HG02623 (cell line): ENCODE measurements around the gene STX8.
"Not testable (repeated sequence)": the region's sequence is repeated elsewhere in the genome, so short reads cannot be mapped to it uniquely, and the experiment has no call there.

Source experiments
- ATAC-seq: cut with Tn5 transposase; IDR thresholded peaks from one replicate; pipeline ENCODE4 v1.9.1; 2021; ENCODE audit warnings: moderate library complexity; ENCODE audit not compliant: unreplicated experiment

The STX8 gene

DNA sequence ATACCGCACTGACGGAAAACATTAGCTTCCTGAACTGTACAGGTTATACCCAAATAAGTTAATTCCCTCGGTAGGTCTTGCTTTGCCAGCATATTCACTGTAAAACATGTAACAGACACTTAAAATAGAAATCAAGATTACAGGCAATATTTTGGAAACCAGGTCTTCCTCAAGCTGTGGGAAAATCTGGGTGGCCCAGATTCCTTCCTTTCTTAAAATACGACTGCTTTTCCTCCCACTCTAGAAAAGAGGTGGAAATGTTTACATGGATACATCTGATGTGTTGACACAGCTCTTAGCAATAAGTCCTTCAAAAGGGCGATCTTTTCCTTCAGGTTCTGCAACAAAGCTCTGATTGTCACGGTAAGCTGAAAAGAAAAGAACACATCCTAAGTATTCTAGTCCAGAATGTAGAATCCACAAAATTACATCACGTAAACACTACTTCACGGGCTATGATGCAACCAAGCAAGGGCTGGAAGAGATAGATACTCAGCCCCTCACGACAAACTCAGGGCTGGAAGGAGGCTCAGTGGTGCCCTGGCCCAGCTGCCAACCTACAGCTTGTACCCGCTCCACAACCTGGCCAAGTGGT, 18.4 kb downstream of the STX8 start:
- no peak for ATAC-seq

DNA sequence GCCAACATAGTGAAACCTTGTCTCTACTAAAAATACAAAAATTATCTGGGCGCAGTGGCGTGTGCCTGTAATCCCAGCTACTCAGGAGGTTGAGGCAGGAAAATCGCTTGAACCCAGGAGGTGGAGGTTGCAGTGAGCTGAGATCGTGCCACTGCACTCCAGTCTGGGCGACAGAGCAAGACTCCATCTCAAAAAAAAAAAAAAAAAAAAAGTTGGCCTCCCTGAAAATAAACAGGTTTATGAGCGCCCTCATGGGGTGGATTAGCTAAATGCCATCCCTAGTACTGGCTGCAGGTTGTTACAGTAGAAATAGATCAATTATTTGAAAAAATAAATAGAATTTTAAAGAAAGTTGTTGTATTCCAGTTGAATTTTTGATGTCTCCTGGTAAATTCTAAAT, 20.9 kb downstream of the STX8 start:
- ATAC-seq: not testable (repeated sequence)

DNA sequence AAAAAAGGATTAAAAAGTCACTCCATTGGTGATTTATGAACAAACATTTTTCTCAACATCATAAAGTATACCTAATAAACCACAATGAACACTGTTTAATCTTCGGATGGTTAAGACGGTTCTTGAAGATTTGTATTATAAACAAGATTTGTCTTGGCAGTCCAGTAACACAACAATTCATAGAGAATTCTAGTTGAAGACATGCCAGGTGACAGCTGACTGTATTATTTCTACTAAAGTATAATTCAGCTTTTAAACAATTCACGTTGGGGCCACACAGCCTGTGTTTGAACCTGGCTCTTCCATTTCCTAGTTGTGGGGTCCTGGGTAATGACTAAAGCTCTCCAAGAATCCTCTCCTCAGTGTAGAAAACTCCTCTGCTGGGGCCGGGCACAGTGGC, 22.0 kb downstream of the STX8 start:
- no peak for ATAC-seq

DNA sequence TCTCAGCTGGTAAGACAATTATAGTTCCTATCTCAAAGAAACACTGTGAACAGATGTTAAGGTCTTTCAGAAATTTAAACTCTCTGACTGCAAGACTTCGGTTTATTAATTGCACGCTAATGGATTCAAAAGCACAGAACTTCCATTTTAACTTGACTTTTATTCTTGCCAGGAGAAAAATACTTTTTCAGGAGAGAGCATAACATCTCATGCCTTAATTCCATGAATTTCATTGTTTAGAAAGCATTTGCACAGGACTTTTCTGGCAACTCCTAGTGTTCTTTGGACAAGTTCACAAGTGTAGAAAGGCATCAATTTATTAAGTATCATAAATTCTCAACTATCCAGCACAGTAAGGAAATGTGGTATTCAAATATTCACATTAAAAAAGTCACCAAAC, 22.4 kb downstream of the STX8 start:
- no peak for ATAC-seq

DNA sequence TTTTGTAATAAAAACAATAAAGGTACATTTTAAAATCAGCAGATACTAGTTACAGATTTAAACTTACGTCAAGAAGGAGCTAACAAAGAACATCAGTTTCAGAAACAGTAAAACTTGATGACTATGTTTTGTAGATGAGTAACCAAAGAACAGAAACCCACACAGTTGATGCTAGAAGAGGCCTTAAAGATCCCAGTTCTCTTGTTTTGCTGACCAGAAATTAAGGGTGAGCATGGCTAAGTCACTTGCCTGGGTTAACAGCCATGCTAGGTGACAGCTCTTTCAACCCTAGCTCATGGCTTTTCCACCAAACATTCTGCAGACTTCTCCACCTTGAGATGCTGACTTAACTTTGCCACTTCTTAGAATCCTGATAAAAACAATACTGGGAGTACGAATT, 26.4 kb downstream of the STX8 start:
- no peak for ATAC-seq

DNA sequence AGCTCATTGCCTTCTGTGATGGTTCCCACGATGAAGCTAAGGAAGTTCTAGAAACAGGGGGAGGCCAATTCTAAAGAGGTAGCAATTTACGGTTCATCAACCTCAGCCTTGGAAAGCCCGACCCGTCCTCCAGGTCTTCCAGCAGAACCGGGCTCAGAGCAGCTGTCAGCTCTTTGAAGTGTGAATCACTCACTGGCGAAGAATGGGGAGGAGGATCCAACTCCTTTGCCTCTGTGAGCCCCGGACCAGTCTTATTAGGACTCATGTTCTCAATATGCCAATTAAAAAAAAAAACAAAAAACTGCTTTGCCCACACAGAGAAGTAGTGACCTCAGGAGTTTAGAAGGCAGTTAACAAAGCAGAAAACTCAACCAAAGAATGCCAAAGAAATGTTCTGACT, 31.4 kb downstream of the STX8 start:
- ATAC-seq: no peak

DNA sequence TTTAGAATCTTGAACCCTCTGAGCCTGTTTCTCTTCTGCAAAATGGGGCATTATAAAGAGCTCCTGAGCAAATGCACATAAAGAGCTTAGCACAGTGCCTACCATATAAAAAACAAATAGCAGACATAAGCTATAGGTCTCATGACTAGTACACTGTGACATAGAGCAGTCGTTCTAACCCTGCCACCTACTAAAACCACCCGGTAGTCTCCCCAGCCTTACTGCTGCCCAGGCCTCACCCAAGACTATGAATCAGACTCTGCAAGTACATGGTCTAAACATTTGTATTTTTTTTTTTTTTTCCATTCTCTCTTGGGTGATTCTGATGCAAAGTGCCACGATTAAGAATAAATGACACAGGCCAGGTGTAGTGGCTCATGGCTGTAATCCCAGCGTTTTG, 33.9 kb downstream of the STX8 start:
- no peak for ATAC-seq

DNA sequence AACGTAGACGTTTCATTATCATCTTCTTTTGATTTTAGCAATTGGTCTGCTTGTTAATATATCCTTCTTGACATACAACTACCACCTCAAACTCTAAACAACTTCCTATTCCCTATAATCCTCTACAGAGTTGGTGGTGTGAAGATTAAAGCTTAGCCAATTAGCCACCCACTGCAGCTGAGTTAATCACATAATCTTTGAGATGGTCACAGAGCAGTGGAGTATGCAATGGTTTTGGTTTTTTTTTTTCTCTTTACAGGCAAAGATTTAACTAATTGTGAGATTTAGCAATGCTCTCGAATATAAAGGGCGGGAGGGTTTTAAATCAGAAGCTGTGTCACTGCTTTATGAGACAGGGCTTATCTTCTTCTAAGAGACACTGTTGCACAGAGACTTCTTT, 37.0 kb downstream of the STX8 start:
- no peak for ATAC-seq

DNA sequence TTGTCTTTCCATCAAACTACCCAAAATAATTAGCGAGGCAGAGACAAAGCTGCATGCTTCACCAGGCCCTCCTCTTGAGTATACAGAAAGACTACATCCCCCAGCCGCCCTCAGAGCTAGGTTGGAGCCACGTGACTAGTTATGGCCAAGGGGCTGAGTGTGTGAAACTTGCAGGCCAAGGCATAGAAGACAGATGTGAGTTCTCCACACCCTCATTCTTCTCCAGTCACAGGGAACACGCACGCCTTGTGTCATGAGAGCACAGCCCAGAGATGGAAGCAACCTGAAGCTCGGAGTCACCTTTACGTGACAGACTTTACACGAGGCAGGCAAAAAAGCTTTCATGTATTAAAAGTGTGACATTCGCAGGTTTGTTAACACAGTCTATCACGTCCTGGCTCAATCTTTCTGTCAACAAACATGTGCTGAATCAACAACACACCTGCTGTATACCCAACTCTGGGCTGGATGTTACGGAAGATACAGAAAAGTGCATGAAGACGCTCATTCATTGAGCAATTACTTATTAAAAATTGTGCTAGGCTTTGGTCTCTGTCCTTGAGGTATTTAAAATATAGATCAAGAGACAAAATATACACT, 38.3 kb downstream of the STX8 start:
- no peak for ATAC-seq

DNA sequence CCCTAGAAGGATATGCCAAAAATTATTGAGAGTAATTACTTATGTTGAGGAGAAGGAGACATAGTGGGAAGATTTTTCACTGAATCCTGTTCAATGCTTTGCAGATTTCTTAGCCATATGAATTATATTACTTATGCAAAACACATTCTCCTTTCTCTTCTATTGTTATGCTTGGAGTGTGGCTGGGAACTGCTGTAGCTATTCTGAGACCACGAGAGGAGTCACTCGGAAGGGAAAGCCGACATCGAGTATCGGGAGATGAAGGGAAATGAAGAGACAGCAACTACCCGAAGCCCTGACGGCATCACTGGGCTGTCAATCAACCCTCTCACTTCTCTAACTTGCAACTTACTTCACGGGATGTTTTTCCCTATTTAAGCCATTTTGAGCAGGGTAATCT, 39.6 kb downstream of the STX8 start:
- ATAC-seq: no peak

DNA sequence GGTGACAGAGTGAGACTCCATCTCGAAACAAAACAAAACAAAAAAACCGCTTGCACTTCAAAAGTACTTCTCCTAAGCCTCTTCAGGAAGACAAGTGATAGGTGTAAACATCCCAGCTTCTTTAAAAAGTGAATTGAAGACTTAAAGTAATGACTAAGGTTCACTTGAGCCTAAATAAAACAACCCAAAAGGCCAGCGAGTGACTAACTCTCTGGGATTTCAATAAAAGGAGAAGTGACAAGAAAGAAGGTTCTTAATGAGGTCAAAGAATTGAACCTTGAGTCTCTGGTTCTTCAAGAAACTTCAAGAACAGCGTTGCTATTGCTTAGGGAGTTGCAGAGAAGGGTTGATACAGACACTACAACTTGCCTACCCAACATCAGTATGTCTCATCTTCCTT, 42.2 kb downstream of the STX8 start:
- no peak for ATAC-seq

DNA sequence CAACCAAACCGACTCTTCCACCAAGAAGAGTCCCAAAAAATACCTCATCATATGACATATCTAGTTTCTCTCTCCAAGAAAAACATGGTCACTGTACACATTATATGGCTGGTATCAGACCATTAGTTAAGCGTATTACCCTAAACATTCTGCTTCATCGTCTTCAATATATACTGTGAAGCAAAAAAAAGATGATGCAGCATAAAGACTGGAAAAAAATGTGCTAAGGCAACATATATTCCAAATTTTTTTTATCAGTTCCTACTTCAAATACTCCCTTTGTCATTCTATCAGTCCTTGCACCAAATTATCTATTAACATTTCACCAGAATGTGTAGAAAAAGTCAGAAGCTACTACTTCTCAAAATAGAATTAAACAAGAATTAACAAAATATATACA, 42.9 kb downstream of the STX8 start:
- ATAC-seq: no peak

DNA sequence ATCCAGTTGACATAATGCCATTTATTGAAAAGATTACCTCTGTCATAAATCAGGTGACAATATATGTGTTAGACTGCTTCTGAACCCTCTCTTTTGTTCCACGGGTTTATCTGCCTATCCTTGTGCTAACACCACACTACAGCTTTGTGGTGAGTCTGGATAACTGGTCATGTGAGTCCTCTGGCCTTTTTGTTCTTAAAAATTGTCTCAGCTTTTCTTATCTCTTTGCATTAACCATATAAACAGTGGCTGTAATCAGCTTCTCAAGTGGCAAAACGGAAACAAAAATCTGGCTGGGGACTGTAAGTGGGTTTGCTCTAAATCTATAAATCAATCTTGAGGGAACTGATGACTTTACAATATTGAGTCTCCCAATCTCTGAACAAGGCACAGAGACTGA, 44.6 kb downstream of the STX8 start:
- no peak for ATAC-seq

DNA sequence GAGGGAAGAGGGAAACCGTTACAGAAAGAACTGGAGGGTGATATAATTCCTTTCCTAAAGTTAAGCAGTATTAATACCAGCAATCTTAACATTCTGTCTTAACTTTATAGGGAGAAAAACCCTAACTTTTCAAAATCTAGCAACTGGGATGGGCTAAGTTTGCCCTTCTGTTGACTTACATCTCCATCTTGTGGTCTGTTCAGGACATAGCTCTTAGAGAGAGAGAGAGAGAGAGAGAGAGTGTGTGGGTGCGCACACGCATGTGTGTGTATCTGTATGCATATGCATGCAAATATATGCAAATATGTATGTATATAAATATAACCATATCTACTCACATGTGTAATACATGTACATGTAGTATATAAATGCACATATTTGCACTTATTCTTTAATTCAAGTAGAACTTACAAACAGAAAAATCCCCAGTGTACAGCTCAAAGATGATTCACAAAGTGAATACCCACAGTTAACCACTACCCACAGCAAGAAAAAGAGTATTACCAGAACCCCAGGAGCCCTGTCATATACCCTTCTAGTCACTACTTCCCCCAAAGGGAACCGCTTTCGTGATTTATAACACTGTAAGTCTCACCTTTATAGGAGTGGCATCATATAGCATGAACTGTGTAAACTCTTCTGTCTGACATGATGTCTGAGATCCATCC, 46.5 kb downstream of the STX8 start:
- no peak for ATAC-seq

DNA sequence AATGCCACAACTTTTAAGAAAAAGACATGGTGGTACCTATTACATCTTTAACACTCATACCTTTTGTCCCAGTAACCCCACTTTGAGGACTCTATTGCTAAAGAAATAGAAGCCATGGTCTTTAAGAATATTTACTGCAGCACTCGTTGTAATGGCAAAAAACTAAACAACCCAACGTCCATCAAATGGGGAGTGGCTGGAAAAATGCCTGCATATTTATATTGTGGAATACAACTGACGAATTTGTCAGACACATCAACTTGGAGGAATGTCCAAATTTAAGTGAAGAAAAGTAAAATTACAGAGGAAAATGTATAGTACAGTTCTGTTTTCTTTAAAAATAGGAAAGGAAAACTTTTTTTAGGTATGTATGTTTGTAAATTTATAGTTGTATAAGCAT, 47.8 kb downstream of the STX8 start:
- ATAC-seq: no peak

DNA sequence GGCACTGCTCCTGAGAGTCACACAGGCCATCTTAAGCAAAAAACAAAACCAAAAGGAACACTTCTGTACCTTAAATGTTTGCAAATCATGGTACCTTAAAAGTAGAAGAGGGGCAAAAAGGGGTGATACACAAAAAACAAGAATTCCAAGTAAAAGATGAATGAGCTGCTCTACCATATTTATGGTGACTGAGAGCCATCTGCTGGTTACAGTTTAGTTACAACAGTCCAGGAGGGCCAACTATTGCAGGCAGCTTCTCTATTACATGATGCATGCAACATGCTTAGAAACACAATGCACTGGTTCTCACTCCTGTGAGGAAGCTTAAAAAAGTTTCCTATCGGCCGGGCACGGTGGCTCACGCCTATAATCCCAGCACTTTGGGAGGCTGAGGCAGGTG, 53.5 kb downstream of the STX8 start:
- ATAC-seq: no peak

DNA sequence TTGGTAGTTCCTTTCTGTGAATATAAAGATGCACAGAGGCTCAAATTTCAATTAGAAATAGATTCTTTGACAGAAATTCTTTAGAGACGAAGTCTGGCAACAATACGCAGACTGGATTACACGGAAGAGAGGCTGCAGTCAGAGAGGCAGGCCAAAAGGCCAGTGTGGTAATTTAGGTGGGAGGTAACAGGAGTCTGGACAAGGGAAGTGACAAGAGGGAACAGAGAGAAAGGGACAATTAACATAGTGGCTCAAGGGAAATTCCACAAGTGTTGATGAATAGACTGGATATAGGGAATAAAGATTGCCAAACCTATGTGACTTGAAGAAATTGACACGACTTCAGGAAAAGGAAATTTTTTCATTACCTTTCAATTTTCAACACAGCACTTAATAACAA, 54.6 kb downstream of the STX8 start:
- ATAC-seq: no peak

DNA sequence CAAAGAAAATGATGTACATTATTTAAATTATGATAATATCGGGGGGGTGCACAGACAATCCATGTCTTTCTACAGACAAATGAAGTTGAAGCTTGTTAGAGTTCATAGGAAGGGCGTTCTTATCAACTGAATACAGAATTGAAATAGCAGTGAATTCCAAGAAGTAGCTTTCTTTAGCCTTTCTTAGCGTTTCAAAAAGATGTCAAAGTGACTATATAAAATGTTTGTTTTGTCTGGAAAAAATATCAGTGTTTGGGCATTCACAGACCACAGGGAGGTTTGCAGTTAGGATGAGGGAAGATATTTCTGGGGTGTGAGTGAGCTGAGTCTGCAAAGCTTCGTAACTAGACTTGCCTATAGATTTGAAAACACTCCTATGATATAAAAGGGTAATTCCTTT, 55.0 kb downstream of the STX8 start:
- ATAC-seq: no peak

DNA sequence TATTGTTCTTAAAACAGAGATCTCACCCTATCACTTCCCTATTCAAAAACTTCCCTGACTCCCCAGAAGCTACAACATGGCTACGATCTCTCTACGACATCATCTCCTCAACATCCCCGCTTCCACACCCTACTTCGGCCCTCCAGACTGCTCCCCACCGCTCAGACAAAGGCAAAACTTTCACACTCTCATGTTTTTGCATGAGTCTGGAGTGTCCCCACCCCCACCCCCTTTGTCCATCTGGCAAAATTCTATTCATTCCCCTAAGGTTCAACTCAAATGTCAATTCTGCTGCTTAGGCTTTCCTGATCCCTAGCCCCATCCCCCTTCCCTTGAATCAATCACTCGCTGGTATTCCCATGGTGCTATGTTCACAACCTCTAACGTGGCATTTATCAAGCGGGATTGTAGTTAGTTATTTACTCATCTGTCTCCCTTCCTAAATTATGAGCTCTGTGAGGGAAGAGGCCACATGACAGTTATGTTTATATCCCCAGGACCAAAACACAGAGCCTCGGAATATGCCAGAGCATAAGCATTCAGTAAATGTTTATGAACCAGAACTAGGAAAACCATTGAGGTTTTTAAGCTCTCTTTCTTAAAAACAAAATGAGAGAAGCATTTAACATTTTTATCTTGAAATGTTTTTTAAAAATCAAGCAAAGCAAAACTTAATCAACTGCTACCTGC, 55.9 kb downstream of the STX8 start:
- ATAC-seq: no peak

DNA sequence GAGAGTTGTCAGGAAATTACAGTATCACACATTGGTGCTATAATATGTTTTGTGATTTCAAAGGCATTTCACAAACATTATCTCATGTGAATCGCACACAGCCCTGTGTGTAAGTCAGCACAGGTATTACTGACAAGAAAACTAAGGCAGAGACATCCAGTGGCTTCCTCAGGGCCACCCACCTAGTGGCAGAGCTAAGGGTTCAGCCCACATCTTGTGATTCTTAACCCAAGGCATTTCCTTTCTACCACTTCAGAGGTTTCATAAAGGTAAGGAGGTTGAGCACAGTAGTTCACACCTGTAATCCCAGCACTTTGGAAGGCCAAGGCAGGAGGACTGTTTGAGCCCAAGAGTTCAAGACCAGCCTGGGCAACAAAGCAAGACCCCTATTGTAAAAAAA, 58.2 kb downstream of the STX8 start:
- no peak for ATAC-seq

DNA sequence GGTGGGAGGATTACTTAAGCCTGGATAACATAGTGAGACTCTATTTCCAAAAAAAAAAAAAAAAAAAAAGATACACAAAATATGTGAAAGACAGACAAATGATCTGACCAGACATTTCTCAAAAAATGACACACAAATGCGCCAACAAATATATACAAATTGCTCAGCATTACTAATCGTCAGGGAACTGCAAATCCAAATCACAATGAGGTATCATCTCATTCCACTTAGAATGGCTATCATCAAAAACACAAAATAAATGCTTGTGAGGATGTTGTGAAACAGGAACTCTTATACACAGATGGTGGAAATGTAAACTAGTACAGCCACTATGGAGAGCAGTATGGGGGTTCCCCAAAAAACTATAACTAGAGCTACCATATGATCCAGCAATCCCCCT, 62.4 kb downstream of the STX8 start:
- ATAC-seq: no peak
